ENCODE measurements around the gene GJC1.
A peak's percentile ranks its signal among the peaks of the same experiment; 100 is the strongest.

GRCh38 chr17:44796731-44797130, 33.4 kb downstream of the GJC1 start:
- TF ChIP-seq KDM5A (IDR thresholded peaks at IDR 0.05; ENCODE audit: low read length) = no peak
- no peak for TF ChIP-seq KDM1A (IDR thresholded peaks at IDR 0.05; ENCODE audit: borderline replicate concordance, low read length)
- TF ChIP-seq, protein P1, sequence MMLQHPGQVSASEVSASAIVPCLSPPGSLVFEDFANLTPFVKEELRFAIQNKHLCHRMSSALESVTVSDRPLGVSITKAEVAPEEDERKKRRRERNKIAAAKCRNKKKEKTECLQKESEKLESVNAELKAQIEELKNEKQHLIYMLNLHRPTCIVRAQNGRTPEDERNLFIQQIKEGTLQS (IDR thresholded peaks at IDR 0.05; ENCODE audit: insufficient read depth, low read depth, low read length) = no peak
- no peak for TF ChIP-seq CTCF (IDR thresholded peaks at IDR 0.05; ENCODE audit: control extremely low read depth in 1 of 3, insufficient read depth in 1 of 3, low read depth in 1 of 3, low read length in 3 of 3)
- TF ChIP-seq ASH2L (IDR thresholded peaks at IDR 0.05; ENCODE audit: low read length) = no peak
- TF ChIP-seq CREB1 (IDR thresholded peaks at IDR 0.05) = no peak
- no peak for TF ChIP-seq YY1 (IDR thresholded peaks at IDR 0.05; ENCODE audit: low read depth, low read length)
- no peak for TF ChIP-seq RNF2 (IDR thresholded peaks at IDR 0.05; ENCODE audit: borderline replicate concordance, low read depth, low read length, missing control alignments, poor library complexity, severe bottlenecking)
- TF ChIP-seq SRF (IDR thresholded peaks at IDR 0.05; ENCODE audit: low read depth, low read length) = no peak
- TF ChIP-seq TCF12 (IDR thresholded peaks at IDR 0.05; ENCODE audit: low read depth, low read length) = no peak
- TF ChIP-seq EP300 (IDR thresholded peaks at IDR 0.05; ENCODE audit: borderline replicate concordance in 1 of 2, low read depth in 2 of 2, low read length in 2 of 2) = no peak
- TF ChIP-seq NRF1 (IDR thresholded peaks at IDR 0.05; ENCODE audit: low read depth, low read length) = no peak
- peak; percentile 23; the same call in 1 of the 2 replicates for TF ChIP-seq POLR2AphosphoS5 (IDR thresholded peaks at IDR 0.05; ENCODE audit: low read depth, low read length)
- no peak for TF ChIP-seq HDAC2 (IDR thresholded peaks at IDR 0.05; ENCODE audit: borderline replicate concordance in 1 of 2, low read depth in 2 of 2, low read length in 2 of 2)

Measured in H1 (cell line).